Stimulated activated CD8-positive, alpha-beta memory T cell treated with anti-CD3 and anti-CD28 coated beads, Interleukin-7, amount 100 ng/mL, for 48 hours (primary cell): ENCODE results near the gene SP9.
"Not testable (repeated sequence)": the region's sequence is repeated elsewhere in the genome, so short reads cannot be mapped to it uniquely, and the experiment has no call there.

Source experiments
- DNase-seq, 2 donors: peaks; one replicate each; pipeline ENCODE4 v3.0.0-alpha.2; 2020; ENCODE audit warnings: low read depth in 1 of 2; ENCODE audit errors: extremely low read depth in 1 of 2

SP9 gene

GRCh38 chr2:174344716-174345461, 10.1 kb downstream of the SP9 start:
- no peak for DNase-seq

GRCh38 chr2:174350018-174350417, 15.3 kb downstream of the SP9 start:
- no peak for DNase-seq

DNA sequence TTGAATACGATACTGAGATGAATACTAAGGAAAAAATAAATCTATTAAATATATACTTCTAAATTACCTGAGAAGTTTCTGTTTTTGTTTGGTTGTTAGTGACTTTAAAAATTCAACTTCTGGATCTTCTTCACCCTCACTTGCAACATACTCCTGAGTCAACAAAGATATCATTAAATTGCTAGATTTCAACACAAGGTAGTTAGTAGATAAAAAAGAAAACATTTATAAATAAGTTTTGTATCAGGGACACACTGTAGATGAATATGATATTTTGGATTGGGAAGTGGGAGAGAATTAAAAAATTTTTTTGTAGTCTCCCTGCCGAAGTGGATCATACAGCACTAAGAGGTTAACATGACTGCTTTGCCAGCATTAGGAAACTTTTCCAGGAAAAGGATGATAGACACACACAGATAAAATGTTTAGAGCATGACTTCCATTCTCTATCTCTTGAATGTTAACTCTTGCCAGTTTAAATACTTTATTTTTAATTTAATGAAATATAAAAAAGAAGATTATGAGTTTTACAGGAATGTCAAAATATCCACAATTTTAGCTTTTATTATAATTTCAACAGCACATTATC, 15.9 kb downstream of the SP9 start:
- no peak for DNase-seq

DNA sequence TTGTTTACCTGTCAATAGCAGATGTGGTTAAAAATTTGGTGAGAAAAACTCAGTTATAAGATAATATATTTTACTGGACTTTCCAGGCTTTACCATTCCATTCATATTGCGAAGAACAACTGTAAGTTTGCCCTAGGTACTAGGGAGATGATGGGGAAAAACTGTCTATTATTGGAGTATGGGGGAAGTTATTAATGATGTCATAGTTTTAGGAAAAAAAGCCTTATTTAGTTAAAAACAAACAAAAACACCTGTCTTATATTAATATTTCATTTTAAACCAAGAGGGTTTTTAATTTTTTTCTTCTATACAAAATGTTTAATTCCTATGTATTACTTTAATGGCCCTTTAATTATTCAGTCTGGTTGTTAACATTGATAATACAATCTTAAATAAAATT, 18.2 kb downstream of the SP9 start:
- no peak for DNase-seq

- DNase-seq, result no peak
Observed at GRCh38 chr2:174356347-174356746, 21.6 kb downstream of the SP9 start.

DNA sequence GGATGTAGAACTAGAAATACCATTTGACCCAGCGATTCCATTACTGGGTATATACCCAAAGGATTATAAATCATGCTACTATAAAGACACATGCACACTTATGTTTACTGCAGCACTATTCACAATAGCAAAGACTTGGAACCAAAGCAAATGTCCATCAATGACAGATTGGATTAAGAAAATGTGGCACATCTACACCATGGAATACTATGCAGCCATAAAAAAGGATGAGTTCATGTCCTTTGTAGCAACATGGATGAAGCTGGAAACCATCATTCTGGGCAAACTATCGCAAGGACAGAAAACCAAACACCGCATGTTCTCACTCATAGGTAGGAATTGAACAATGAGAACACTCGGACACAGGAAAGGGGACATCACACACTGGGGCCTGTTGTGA, 24.9 kb downstream of the SP9 start:
- not testable (repeated sequence) for DNase-seq

- no peak for DNase-seq
Observed at GRCh38 chr2:174362949-174363348, 28.2 kb downstream of the SP9 start.

GRCh38 chr2:174363492-174364225, 28.9 kb downstream of the SP9 start:
- not testable (repeated sequence) for DNase-seq

GRCh38 chr2:174364628-174365027, 29.9 kb downstream of the SP9 start:
- DNase-seq, result no peak

- DNase-seq, result no peak
Observed at GRCh38 chr2:174365571-174365970, 30.8 kb downstream of the SP9 start.

- no peak for DNase-seq
Observed at GRCh38 chr2:174368691-174369090, 33.9 kb downstream of the SP9 start.

DNA sequence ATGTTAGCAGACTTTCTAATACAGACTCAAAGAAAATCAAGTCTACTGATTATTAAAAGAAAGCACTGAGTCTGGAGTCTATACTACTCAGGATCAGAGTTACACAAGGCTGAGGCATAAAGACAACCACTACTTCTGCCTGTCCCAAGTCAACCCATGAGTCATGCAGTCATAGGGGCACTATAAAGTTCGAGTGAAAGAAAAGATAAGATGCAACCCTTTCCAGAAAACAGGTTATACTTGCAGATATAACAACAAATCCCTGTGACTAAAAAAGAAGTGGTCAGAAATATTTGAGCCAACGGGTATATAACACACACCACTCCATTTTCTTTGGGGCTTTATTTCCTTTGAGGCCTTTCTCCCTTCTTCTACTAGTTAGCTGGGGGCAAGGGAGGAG, 42.2 kb downstream of the SP9 start:
- no peak for DNase-seq

DNA sequence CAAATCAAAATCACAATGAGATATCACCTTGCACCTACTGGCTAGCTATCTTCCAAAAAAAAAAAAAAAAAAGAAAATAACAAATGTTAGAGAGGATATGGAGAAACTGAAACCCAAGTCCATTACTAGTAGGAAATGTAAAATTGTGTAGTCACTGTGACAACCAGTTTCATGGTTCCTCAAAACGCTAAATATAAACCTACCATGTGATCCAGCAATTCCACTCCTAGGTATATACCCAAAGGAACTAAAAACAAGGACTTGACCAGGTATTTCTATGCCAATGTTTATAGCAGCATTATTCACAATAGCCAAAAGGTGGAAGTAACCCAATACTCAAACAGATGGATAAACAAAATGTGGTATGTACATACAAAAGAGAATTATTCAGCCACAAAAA, 49.0 kb downstream of the SP9 start:
- DNase-seq, result no peak

GRCh38 chr2:174385201-174385600, 50.4 kb downstream of the SP9 start:
- DNase-seq, result no peak
